GM12892 (cell line): ENCODE measurements around the gene RGS7.

Source experiments
- POLR2A ChIP-seq: IDR thresholded peaks from 2 replicates; pipeline ENCODE4 v1.6.1; 2011; ENCODE audit warnings: low read depth, low read length, control low read depth
- POLR2AphosphoS5 ChIP-seq: IDR thresholded peaks from 2 replicates; pipeline ENCODE4 v1.6.1; 2011; ENCODE audit warnings: low read depth, low read length, control low read depth
- TAF1 ChIP-seq: IDR thresholded peaks from 2 replicates; pipeline ENCODE4 v1.6.1; 2011; ENCODE audit warnings: low read depth, mild to moderate bottlenecking, control low read depth, low read length, borderline replicate concordance

DNA sequence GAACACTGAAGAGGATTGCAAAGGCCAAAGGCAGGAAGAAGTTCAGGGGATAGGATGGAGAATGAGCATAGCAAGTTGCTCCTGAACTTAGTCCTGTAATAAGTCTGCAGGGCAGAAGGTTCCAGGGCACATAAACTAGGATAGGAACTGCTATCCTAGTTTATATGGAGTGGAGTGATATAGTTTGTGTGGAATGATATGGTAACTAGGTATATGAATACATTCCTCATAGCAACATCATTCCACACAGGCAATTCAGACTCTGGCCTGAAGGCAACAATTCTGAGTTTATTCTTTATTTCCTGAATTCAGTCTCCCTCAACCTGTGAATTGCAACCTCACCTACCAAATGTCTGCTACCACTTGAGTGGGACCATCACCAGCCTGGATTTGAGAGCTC is 590.2 kb downstream of the RGS7 start:
- TF ChIP-seq POLR2AphosphoS5 (no peak), POLR2A (no peak), TAF1 (no peak)
